HL-60 (cell line): Measurements from ENCODE around the gene SIPA1.

Experiments used
- DNase-seq, 2 experiments: peaks; one replicate each; pipeline ENCODE4 v3.0.0-alpha.2; 2010 to 2020; ENCODE audit warnings: low read depth in 1 of 2, low spot score in 1 of 2
- H3K27ac ChIP-seq: fragments of 250-450 bp; sonication (Bioruptor Pico); replicated peaks from 2 replicates; pipeline ENCODE4 v1.5.1; 2020; ENCODE audit warnings: mild to moderate bottlenecking, moderate library complexity
- H3K27me3 ChIP-seq: fragments of 250-450 bp; sonication (Bioruptor Pico); 2 replicates; pipeline ENCODE4 v1.5.1; 2021; ENCODE audit warnings: mild to moderate bottlenecking, moderate library complexity; ENCODE audit not compliant: insufficient read depth, poor library complexity, severe bottlenecking
- H3K4me3 ChIP-seq: replicated peaks from 2 replicates; pipeline ENCODE4 v1.5.1; 2011; ENCODE audit warnings: mild to moderate bottlenecking, control low read depth, low read length; ENCODE audit not compliant: insufficient read depth
- CTCF ChIP-seq: IDR thresholded peaks from one replicate; pipeline ENCODE4 v1.5.1; 2011; ENCODE audit warnings: low read length, control low read depth, inconsistent platforms; ENCODE audit not compliant: insufficient read depth
- GABPA ChIP-seq: IDR thresholded peaks from 2 replicates; pipeline ENCODE4 v1.6.1; 2012; ENCODE audit warnings: low read depth
- POLR2AphosphoS5 ChIP-seq: IDR thresholded peaks from 2 replicates; pipeline ENCODE4 v1.6.1; 2012; ENCODE audit warnings: low read depth
- REST ChIP-seq: IDR thresholded peaks from 2 replicates; pipeline ENCODE4 v1.6.1; 2012; ENCODE audit warnings: low read depth; ENCODE audit not compliant: insufficient replicate concordance
- SPI1 ChIP-seq: IDR thresholded peaks from 2 replicates; pipeline ENCODE4 v1.6.1; 2012; ENCODE audit warnings: low read depth, mild to moderate bottlenecking, borderline replicate concordance

Gene SIPA1

GRCh38 chr11:65625628-65626342 is 12.1 kb upstream of the SIPA1 start:
- peak in 1 of 2 experiments; percentile 60 for DNase-seq
- Histone ChIP-seq H3K27me3 (no peaks in the 10 kb centered on the region), H3K4me3 (no peak overlapping the region), H3K27ac (no peak overlapping the region)
- peak; percentile 8 for TF ChIP-seq CTCF
- no peak for TF ChIP-seq POLR2AphosphoS5

GRCh38 chr11:65627202-65627601 is 10.7 kb upstream of the SIPA1 start:
- no peaks in the 10 kb centered on the region for H3K27me3 ChIP-seq
- TF ChIP-seq CTCF (no peak), SPI1 (no peak), POLR2AphosphoS5 (no peak), REST (no peak), GABPA (no peak)

GRCh38 chr11:65629579-65629978 is 8.3 kb upstream of the SIPA1 start:
- no peaks in the 10 kb centered on the region for H3K27me3 ChIP-seq
- TF ChIP-seq REST (no peak), CTCF (no peak), SPI1 (no peak), POLR2AphosphoS5 (no peak), GABPA (no peak)
- no peak overlapping the region for H3K27ac ChIP-seq
- H3K4me3 ChIP-seq: no peak overlapping the region
- DNase-seq: no peak

More at GRCh38 chr11:65627202-65627601, 10.7 kb upstream of the SIPA1 start:
- Histone ChIP-seq H3K27ac (no peak overlapping the region), H3K4me3 (no peak overlapping the region)
- no peak for DNase-seq

- H3K27ac ChIP-seq: no peak overlapping the region
- no peak for DNase-seq
- H3K4me3 ChIP-seq: no peak overlapping the region
- TF ChIP-seq REST: no peak
- no peak for TF ChIP-seq GABPA
- TF ChIP-seq CTCF: no peak
- TF ChIP-seq SPI1: no peak
- no peak for TF ChIP-seq POLR2AphosphoS5
- no peaks in the 10 kb centered on the region for H3K27me3 ChIP-seq
Observed at GRCh38 chr11:65630215-65630614, 7.7 kb upstream of the SIPA1 start.
